Eye (tissue), 1 donor: ENCODE data around the gene TTC6.

Experiments used
- DNase-seq: peaks from one replicate; pipeline ENCODE4 v3.0.0-alpha.2; 2015

The TTC6 gene

DNA sequence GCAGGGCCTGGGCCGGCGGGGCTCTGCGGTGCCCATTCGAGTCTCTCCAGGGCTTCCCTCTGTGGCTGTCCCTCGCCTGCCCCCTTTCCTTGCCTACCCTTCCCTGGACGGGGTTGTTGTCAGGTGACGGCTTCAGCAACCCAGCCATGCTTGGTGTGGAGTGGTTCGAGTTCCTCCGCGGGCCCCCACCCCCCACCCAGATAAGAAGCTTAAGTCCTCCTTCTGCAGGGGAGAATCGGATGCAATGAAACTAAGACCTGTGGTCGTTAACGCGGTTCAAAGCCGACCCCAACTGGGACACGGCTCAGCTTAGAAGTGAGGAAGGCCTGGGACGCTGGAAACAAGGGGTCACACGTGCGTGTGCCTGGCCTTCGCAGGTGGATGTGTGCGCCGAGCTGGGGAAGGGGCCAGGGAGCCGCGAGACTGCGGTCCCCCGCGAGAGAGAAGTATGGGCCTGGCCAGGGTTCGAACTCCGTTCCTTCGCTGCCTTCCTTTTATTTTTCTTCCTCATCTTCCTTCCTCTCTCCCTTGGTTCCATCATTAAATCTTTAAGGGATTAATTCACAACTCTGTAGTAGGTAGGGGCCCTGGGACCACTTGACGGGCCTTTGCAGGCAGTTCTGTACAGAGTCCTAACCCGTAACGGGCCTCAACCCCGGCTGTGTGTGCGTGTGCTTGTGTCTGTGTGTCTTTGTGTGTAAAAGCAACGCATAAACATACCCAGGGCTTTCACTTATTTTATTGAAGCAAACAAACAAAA lies 3.5 kb downstream of the TTC6 start:
- peak; percentile 74 for DNase-seq

DNA sequence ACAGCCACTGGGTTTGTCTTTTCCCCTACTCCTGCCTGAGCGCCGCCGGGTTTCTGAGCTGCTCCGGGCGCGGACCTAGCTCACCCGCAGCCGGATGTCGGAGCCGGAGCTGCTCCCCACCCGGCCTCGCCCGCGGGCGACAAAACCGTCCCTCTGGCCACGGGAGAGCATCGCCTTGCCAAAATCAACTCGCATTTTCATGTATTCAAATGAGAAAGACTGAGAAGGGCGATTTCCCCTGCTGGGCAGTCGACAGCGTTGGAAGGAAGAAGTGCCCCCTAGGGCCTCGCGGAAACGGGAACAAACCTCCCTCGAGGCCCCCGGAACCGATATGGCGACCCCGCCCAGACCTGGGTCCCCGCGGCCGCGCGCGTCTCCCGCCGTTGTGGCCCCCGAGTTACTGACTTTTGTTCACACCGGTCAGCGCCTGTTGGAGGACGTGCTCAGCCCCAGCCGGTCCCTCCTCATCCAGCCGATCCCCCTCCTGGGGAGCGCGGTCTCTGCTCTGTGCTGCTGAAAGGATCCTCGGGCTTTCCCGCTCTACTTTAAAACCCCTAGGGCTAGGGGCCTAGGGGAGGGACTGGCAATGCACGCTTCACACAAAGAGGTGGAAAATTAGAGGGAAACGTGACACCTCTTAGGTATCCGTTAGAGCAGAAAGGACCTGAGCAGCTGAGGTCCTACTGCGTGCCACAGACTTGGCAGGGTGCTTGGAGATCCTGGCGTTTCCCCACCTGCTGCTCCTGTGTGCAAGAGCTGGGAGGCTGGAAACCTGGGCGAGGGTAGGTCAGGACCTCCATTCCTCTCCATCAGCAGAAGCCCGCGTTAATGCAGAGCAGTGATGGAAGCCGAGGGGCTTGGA lies 4.3 kb downstream of the TTC6 start:
- peak; percentile 55 for DNase-seq

DNA sequence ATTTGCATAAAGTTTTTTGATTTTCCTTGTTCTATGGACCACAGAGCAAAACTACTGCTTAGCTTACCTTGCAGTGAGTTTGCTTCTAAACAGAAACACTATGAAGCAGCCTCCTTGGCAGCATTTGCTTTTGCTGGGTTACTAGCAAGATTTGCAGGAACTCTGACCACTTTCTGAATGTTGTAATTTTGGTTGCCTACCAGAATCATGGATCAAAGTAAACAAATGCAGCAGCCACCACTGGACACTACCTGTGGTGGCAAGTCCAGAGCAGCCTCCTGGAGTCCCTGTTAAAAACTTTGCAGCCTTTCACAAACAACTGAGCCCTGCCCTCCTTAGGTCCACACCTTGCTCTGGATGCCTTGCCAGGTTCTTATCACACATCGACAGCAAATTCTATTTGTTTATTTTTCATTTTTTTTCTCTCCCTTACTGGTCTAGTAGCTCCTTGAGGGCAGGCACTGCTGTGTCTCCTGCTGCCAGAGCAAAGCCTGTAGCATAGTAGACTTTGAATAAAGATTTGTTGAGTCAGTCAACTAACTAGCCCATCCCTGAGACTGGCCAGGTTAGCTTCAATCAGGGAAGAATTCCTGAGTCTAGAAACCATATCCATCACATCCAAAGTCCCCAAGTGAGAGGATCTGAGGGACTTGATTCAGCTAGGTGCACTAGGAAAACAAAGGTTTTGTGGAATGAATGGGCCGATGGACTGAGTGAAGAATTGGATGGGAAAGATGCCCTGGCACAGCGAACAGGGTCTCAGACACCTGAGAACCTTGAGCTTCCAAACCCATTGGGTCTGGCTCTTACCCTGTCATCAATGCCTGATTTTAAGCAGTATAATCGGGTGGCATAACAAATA lies 5.7 kb downstream of the TTC6 start:
- DNase-seq = no peak

DNA sequence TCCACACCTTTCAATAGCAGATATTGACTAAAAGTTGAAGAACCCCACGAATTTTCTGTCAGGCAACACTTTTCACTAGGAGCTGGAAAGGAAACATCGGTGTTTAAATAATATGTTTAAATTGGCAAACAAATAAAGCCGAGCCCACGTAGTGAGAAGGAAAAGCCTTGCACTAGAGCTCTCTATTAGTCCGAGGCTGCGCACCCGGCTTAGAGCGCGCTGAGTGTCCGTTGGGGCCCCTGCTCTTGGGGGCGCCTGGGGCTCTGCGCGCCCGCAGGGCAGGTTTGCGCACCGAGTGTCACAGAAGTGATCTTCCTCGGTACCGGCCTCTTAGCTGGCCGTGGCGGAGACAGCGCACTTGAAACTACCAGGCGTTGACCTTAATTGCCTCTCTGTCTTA lies 6.4 kb downstream of the TTC6 start:
- peak; percentile 38 for DNase-seq

DNA sequence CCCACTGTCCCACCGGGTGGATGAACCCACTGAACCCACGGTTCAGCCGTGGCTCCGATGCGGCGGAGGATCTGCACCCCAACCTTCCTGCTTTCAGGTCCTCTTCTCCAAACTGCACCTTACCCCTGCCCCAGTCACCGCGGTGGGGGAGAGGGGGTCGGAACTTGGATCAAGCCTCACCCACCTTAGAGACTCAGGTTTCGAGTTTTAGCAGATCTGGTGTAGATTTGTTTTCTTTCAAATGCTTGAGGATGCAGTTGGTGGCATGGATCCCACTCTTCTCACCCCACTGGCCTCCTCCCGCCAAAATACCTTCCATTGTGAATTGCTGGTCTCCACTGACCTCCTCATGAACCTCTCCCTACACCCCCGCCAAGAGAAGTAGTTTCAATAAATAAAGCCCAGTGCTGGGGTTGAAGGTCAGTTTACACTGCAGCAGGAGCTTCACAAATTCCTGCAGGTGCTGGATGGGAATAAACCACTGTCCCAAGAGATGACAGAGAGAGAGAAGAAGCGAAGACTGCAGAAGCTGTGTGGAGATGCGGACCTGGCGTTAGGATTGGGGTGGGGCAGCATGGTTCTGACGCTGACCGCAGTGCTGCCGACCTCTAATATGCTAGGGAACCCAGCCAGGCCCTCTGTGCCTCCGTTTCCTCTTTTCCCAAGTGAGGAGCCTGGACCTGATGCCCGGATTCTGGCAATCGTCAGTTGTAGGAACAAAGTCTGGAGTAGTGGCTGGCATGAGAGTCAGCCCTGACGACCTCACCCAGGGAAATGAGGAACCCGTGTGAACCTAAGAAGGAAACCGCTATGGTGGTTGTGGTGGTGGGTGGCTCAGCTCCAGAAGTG lies 7.4 kb downstream of the TTC6 start:
- DNase-seq = no peak

DNA sequence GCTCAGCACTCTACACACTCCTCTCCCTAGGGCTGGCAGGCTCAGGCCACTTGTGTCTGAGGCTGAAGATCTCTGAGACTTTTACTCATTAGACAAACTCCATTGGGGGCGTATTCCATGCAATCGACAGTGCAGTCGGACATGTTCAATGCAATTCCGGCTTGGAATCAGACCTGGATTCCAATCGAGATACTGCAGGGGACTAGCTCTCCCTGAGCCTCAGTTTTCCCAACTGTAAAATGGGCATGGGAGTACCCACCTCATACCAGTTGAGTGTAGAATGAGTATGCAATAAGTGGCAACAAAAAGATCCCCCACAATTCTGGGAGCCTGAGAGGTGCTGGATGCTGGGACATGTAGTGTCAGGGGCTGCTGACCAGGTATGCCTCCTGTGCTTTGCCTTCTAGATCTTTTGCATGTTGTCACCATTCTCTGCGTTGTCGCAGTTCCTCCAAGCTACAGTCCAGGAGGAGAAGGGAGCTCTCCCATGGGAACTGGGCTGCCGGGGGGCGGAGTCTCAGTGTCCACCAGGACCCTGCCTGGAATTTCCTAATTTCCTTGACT lies 8.3 kb downstream of the TTC6 start:
- DNase-seq = no peak

DNA sequence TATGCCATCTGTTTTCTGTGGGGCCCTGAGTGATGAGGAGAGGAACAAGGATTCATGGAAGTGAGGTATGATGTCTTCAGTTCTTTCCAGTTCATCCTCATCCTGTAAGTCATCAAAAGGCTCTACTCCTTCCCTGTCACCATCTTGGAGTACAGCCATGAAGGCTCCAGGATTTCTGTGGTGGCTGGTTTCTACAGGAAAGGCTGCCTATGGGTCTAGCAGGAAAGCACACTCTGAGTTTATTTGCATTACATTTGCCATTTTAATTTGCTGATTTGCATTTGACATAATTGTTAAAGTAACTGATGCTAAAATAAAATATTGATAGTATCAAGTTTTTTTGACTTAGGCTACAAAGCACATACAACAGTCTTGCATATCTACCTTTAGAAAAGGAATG lies 11.2 kb downstream of the TTC6 start:
- no peak for DNase-seq

DNA sequence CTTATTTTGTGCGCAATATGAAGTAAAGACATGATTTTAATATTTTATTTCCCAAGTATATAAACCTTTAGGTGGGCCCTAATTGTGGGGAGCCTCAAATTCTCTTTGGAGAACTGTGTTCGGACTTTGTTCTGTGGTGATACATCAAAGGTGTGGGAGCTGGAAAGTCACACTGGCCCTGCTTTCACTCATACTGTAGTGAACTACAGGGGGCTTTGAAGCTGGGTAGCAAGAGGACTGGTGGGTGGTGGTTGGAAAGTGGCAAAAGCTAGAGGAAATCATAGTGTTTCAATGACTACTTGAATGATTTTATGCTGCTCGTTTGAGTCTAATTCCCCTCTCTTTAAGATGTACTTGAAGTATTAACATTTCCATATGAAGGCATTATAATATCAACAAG lies 13.2 kb downstream of the TTC6 start:
- no peak for DNase-seq

DNA sequence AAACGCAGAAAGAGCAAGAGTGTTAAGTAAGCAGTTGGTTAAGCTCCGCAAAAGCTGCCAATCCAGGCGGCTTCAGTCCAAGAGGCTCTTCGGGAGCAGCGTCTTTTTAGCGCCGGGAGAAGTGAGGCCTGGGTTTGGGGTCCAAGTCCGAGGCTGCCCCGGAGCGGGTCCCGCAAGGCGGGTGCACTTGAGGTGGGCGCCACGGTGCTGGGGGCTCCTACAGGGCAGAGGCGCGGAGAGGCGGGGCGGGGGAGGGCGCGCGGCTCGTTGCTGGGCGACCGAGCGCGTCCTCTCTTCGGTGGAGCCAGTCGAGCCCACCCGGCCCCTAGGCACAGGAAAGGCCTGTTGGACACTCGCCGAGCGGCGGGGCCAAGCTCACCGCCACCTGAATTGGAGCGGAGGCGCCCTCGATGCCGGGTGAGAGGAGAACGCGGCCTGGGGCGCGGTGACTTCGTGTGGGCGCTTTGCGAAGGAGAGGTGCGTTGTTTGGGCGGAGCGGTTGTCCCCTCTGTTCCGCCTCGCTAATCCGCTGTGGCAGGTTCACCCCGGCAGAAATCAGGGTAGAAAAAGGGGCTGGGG lies 15.6 kb downstream of the TTC6 start:
- peak; percentile 66 for DNase-seq

DNA sequence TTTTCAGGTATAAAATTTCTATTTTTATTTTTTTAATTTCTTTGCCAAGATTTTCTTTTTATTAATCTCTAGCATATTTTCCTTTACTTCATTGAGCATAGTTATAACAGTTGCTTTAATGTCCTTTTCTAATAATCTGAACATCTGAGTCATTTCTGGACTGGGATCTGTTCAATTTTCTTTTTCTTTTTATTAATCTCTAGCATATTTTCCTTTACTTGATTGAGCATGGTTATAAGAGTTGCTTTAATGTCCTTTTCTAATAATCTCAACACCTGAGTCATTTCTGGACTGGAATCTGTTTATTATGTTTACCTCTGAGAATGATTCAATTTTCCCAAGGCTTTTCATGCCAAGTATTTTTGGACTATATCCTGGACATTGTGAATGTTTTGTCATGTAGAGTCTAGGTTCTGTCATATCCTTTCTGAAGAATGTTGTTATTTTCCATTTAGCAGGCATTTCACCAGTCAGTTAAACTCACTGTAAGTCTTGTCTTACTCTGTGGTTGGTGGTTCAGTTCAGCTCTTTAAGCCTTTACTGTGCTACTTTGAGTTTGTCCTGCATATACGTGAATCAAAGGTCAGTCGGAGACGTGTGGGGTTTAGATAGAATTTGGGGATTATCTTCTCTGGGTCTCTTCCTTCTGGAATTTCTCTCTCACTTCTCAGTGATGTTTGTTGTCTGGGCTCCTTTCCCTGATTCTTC lies 20.3 kb downstream of the TTC6 start:
- no peak for DNase-seq

DNA sequence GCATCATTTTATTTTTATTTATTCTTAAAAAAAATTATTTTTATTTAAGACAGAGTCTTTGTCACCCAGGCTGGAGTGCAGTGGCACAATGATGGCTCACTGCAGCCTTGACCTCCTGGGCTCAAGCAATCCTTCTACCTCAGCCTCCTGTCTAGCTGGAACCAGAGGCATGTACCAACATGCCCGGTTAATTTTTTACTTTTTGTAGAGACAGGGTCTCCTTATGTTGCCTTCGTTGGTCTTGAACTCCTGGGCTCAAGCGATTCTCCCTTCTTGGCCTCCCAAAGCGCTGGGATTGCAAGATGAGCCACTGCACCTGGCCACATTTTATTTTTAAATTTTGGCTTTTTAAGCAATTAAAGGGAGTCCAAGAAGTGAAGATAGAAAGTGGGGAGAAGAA lies 21.4 kb downstream of the TTC6 start:
- DNase-seq = no peak

DNA sequence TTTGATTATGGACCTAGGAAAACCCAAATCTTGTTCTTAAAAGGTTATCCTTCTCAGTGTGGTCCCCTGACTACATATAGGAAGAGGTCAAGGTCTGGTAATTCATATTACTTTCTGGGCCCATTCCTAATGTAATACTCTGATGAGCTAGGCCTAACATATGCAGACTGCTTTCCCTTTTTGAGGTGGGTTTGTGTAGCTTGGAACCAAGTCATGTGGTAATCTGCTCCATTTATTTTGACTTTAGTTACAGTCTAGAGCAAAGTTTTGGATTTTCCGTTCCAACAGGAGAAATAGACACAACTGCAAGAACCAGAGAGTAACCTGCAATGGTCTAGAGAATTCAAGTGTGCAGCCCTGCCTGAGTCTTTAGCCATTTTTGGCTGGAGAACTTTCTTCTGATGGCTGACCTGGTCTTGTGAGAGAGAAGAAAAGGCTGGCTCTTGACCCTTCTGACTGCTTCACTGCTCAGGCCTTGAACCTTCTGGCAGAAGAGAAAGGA lies 22.5 kb downstream of the TTC6 start:
- no peak for DNase-seq

DNA sequence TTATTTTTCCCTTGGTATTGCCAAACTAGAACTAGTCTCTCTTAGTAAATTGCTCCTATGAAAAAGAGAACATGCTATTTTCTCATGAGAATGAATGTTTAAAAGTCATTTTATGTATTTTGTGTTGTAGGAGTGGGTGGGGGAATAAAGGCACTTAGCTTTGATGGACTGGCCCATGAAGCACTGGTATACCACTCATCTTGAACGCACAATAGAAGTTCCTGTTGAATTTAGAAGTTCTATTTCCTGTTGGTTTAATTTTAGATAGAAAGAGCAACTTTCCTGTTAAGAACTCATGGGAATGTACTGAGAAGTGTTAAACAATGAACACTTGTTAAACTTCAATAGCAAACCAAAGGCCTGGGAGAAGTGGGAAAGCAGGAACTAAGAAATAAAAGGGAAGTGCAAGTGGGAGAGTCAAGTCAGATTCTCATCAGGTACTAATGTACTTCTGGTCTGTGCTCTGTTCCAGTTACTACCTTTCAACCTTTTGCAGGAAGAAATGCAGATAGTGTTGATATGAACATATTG lies 23.1 kb downstream of the TTC6 start:
- DNase-seq = no peak

DNA sequence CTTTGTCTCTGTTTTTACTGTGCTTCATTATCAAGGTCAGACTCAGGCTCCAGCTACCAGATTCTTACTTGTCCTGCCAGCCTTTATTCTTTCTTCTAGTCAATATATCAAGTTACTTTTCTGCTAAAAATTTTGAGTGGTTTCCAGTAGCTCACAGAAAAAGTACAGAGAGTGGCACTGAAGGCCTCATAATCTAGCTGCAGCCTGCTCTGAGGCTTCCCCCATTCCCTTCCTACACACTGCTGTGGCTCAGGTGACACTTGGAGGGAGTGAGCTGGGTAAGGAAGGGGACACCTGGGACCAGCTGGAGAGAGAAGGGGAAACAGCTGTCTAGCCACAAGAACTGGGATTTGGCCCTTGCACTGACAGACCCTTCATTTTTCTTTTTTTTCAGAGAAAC lies 25.4 kb downstream of the TTC6 start:
- no peak for DNase-seq

DNA sequence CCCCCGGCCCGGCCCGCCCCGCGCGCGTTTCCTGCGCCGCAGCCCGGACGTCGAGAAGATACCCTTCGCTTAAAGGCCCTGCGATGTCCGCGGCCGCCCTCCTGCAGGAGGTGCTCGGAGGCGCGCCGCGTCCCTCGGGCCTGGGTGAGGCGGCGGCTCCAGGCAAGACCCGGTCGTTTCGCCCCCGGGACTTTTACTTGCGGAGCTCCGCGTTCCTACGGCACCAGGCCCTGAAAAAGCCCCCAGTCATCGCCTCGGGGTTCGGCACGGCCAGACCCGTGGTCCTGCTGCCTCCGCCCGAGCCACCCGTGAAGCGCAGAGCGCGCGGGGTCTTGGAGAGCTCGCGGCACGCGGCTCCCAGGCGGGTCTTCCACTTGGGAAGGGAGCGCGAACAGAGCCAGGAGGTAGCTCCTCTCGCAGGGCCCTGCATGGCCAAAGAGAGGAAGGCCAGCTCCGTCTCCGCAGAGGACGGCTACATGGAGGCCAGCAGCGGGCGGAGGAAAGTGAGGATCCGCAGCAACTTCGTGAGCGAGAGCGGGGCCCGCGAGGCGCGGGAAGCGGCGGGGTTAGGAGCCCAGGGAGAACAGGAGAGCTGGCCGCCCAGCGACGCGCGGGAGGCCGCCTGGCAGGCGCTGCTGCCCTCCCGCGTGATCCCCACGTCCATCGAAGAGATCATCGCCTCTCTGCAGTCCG lies 26.9 kb downstream of the TTC6 start:
- peak; percentile 73 for DNase-seq

DNA sequence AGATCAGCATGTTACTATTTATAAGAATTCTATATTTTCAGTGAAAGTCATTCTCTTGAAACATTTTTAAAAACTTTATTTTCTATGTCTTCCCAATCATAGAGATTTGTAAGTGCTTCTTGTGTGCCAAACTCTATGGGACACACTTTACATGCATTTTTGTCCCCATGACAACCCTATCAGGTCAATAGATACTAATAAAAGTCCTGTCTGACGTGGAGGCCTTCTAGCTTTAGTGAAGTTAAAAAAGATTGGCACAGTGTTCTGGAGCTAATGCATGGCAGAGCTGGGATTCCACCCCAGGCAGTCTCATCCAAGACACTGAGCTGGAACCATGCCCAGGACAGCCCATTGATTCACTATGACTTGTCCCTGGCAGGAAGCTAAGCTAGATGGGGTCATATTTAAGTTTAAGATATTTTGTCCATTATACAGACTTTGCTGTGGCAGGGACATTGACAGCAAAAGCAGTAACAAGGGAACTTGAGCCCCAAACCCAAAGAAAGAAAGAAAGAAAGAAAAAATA lies 28.1 kb downstream of the TTC6 start:
- peak; percentile 32 for DNase-seq

DNA sequence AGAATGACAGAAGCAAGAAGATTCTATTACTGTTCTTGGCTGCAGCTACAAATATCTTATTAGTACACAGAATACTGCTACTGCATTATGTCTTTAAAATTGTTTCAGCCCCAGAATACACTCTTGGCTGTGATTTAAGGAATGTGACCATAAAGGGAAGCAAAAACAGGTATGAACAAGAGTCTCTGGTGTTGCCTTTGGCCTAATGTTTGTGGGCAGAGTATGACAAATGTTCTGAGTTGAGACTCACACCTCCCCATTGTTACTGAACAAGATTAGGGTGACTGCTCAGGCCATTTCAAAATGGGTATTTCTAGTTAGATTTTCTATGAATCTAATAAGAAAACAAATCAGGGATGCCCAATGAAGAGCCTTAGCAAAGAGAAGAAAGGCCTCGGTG lies 28.5 kb downstream of the TTC6 start:
- no peak for DNase-seq

DNA sequence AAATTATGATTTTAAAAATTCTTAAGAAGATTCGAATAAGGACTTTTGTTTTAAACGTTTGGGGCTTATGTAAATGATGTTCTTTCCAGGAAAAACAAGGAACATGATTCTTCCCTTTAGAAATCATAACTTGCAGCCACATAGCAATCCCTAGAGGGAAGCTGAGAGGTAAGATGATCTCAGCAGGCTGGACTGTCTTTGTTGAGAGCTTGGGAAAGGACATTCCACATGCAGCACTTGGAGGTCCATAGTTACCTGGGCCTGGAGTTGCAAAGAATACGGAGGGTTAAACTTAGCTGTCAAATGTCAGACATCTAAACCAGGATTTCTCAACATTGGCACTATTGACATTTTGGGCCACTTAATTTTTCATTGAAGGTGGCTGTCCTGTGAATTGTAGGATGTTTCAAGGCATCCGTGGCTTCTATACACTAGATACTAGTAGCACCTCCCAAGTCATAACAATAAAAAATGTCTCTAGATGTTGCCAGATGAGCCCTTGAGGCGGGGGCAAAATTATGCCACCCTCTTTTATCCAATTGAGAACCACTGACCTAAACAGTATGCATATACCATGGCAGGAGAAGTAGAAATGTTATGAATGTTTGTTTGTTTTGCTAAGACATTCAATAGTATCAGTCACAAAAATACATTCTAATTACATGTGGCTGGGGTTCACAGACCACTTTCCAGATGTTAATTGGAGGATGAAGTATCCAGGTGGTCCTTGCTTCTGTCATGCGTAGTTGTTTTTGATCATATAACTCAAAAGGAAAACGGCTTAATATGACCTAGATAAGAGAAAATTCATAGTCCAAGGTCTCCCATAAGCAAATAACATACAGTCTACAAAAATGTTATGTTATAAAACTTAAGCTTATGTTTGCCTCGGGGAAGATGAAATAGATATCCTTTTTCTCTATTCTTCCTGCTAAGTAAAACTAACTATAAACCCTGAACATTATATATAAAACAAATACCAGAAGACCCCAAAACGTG lies 30.5 kb downstream of the TTC6 start:
- no peak for DNase-seq
